Measurements from ENCODE around the gene RNASEH2C.

DNA sequence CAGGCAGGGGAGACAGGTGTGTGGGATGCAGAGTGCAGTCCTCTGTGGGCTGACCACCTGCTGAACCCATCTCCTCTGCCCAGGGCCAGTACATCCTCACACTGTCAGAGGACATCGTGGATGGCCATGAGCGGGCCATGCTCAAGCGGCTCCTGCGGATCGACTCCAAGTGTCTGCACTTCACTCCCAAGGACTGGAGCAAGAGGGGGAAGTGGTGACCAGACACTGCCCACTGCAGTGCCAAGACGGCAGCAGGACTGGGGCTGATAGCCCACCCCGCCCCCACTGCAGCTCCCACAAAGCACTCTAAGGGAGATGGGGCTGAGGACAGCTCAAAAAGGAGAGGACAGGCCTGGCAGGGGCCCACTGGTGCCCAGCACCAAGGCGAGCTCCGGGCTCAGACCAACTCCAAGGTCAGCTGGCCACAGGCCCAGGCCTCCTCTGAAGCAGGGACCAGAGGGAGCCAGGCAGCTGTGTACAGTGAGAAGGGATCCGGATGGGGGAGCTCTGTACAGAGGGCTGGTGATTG is 1.6 kb downstream of the RNASEH2C start:
- TF ChIP-seq, protein P1, sequence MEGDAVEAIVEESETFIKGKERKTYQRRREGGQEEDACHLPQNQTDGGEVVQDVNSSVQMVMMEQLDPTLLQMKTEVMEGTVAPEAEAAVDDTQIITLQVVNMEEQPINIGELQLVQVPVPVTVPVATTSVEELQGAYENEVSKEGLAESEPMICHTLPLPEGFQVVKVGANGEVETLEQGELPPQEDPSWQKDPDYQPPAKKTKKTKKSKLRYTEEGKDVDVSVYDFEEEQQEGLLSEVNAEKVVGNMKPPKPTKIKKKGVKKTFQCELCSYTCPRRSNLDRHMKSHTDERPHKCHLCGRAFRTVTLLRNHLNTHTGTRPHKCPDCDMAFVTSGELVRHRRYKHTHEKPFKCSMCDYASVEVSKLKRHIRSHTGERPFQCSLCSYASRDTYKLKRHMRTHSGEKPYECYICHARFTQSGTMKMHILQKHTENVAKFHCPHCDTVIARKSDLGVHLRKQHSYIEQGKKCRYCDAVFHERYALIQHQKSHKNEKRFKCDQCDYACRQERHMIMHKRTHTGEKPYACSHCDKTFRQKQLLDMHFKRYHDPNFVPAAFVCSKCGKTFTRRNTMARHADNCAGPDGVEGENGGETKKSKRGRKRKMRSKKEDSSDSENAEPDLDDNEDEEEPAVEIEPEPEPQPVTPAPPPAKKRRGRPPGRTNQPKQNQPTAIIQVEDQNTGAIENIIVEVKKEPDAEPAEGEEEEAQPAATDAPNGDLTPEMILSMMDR (IDR thresholded peaks at IDR 0.05) = no peak
- TF ChIP-seq POLR2A (IDR thresholded peaks at IDR 0.05) = no peak
